Pancreas (tissue), 10 donors: Measurements from ENCODE around the gene PLCXD1. TPM values are rescaled to one million over a fixed set of nuclear protein-coding genes. Genes with fewer than 3 reads are reported as not detected.

Experiments
- ATAC-seq, 4 donors: fragments of 200-7000 bp; cut with Tn5 transposase; one replicate each; pipeline versions ENCODE4 v1.8.0 to v1.9.1; 2020; ENCODE audit warnings: mild to moderate bottlenecking in 4 of 4, moderate library complexity in 4 of 4
- DNase-seq, 6 donors: peaks; one replicate each; pipeline ENCODE4 v3.0.0-alpha.2; 2020
- FAIRE-seq: peaks from 2 replicates; lab custom pipeline; 2012; peaks lifted over from hg19 to GRCh38; lab: Jason Lieb, UNC
- H3K27ac ChIP-seq, 4 donors: fragments of 200-600 bp; sonication (generic); 1 replicate in 3 of 4; 2 replicates in 1 of 4; pipeline versions ENCODE4 v1.5.0 to v1.8.0; 2020
- H3K27me3 ChIP-seq, 4 donors: fragments of 200-600 bp; one replicate each; pipeline ENCODE4 v1.8.0; 2021
- H3K36me3 ChIP-seq, 3 donors: fragments of 200-600 bp; sonication (generic) in 1 of 3; one replicate each; pipeline versions ENCODE4 v1.5.0 to v1.8.0; 2020 to 2021
- H3K4me1 ChIP-seq, 3 donors: fragments of 200-600 bp; one replicate each; pipeline ENCODE4 v1.8.0; 2021
- H3K4me3 ChIP-seq, 4 donors: fragments of 200-600 bp; sonication (generic) in 2 of 4; one replicate each; pipeline versions ENCODE4 v1.5.0 to v1.8.0; 2020 to 2021
- H3K9me3 ChIP-seq, 4 donors: fragments of 200-600 bp; one replicate each; pipeline ENCODE4 v1.8.0; 2021
- CTCF ChIP-seq, 4 donors: fragments of 200-600 bp; sonication (generic) in 3 of 4; IDR thresholded peaks; one replicate each; pipeline versions ENCODE4 v1.5.0 to v1.8.0; 2021; ENCODE audit warnings: antibody characterized with exemption in 4 of 4
- WGBS, 2 donors: extraction: QIAGEN DNeasy Blood & Tissue Kit; methylation state at CpG; one replicate each; pipeline ENCODE4 v1.1.7; 2013; 5-methylcytosine and 5-hydroxymethylcytosine counted together
- intact Hi-C, 3 donors: fragments of 100-400 bp; cut with DNase I; formaldehyde crosslinking; loops; one replicate each; pipeline versions ENCODE4 v1.11.1 to v1.14.2; 2022
- polyA plus RNA-seq, 2 donors: library from polyadenylated mRNA; stranded (reverse); fragments of 200-250 nt; gene quantifications; one replicate each; pipeline ENCODE4 v1.2.3, GENCODE V29; 2013
- total RNA-seq, 6 donors: library from RNA; stranded (reverse); fragmentation: NEBNext Ultra II Directional in 4 of 6; extraction: Animal tissue kit (Norgen Biotek cat#: 25700) in 4 of 6; gene quantifications; one replicate each; pipeline versions ENCODE4 v1.2.1 to v1.2.4, GENCODE V29; 2021 to 2023
- donor health status: healthy with polysubstance abuse.
- donor health status: DM: no; HTN: no; CAD: no; lungs with moderate emphysema.
- donor health status: DM: no; HTN: no; CAD: no.
- donor health status: control.
- donor health status: control.
- donor health status: Bipolar disorder and iron deficiency.
- donor health status: DM: yes; HTN: yes; CAD: no.
- donor health status: DM: no; HTN: no; CAD: no.
- donor health status: DM: no; HTN: no; CAD: no.
- donor health status: DM: yes; HTN: yes; CAD: no.

Gene PLCXD1
- total and polyA plus RNA-seq, 8 donors, result 3.5 to 17.8 (median 6.1) TPM

- H3K27ac ChIP-seq, result no peak overlapping the region
- ATAC-seq (no peak), FAIRE-seq (no peak), DNase-seq (peak in 2 of 6 donors; percentile 53 to 79)
- H3K4me3 ChIP-seq, result no peak overlapping the region
- intact Hi-C loops, result no loop called here
- H3K4me1 ChIP-seq, result no peaks in the 10 kb centered on the region
- H3K27me3 ChIP-seq, result no peaks in the 10 kb centered on the region
- 95% methylated on average over 51 to 54 of the region's 54 CpGs for WGBS, 2 donors
- TF ChIP-seq CTCF (IDR thresholded peaks at IDR 0.05), result no peak
- peaks cover 0 to 42% (median 18%) of the 10 kb centered on the region in 3 donors for H3K36me3 ChIP-seq
- no peaks in the 10 kb centered on the region for H3K9me3 ChIP-seq
These were observed 31.6 kb downstream of the PLCXD1 start for GRCh38 chrX:312621-313331.

- FAIRE-seq, result no peak
These were observed 32.4 kb downstream of the PLCXD1 start for GRCh38 chrX:313546-313945.

GRCh38 chrX:314049-314448, 32.9 kb downstream of the PLCXD1 start:
- DNase-seq (peak in 2 of 6 donors; percentile 55 to 65), FAIRE-seq (no peak), ATAC-seq (no peak)
- Histone ChIP-seq H3K36me3 (peaks cover 0 to 41% (median 18%) of the 10 kb centered on the region in 3 donors), H3K9me3 (no peaks in the 10 kb centered on the region), H3K27ac (no peak overlapping the region), H3K4me3 (no peak overlapping the region), H3K4me1 (no peaks in the 10 kb centered on the region), H3K27me3 (no peaks in the 10 kb centered on the region)
- TF ChIP-seq CTCF (IDR thresholded peaks at IDR 0.05), result no peak
- WGBS, 2 donors, result 96 to 98% methylated on average over 34 of the region's 34 CpGs
- intact Hi-C loops, result no loop called here

More at GRCh38 chrX:313546-313945, 32.4 kb downstream of the PLCXD1 start:
- Histone ChIP-seq H3K27ac (no peak overlapping the region), H3K36me3 (peaks cover 0 to 41% (median 18%) of the 10 kb centered on the region in 3 donors), H3K27me3 (no peaks in the 10 kb centered on the region), H3K9me3 (no peaks in the 10 kb centered on the region), H3K4me1 (no peaks in the 10 kb centered on the region), H3K4me3 (no peak overlapping the region)
- DNase-seq (peak in 2 of 6 donors; percentile 25 to 41), ATAC-seq (no peak)
- 85 to 93% methylated on average over 8 of the region's 8 CpGs for WGBS, 2 donors
- intact Hi-C loops, result no loop called here
- no peak for TF ChIP-seq CTCF (IDR thresholded peaks at IDR 0.05)

GRCh38 chrX:314781-315595, 33.8 kb downstream of the PLCXD1 start:
- intact Hi-C loops, result no loop called here

More at GRCh38 chrX:314781-315595, 33.8 kb downstream of the PLCXD1 start:
- no peak for TF ChIP-seq CTCF (IDR thresholded peaks at IDR 0.05)
- Histone ChIP-seq H3K36me3 (peaks cover 0 to 41% (median 18%) of the 10 kb centered on the region in 3 donors), H3K4me3 (no peak overlapping the region), H3K4me1 (peaks cover 0 to 2% (median 0%) of the 10 kb centered on the region in 3 donors), H3K9me3 (no peaks in the 10 kb centered on the region), H3K27me3 (no peaks in the 10 kb centered on the region), H3K27ac (no peak overlapping the region)
- no peak for ATAC-seq
- FAIRE-seq, result no peak
- peak in 3 of 6 donors; percentile 12 to 69 (median 47) for DNase-seq
- 93% methylated on average over 51 of the region's 51 CpGs for WGBS, 2 donors
